HG03108 (cell line): ENCODE measurements around the gene MT1H.

Experiments used
- ATAC-seq: cut with Tn5 transposase; IDR thresholded peaks from one replicate; pipeline ENCODE4 v1.9.1; 2021; ENCODE audit warnings: moderate library complexity; ENCODE audit not compliant: unreplicated experiment

The MT1H gene

GRCh38 chr16:56684256-56684925 lies 14.8 kb downstream of the MT1H start:
- ATAC-seq = no peak

- ATAC-seq = no peak
Observed at GRCh38 chr16:56684926-56685590, 15.4 kb downstream of the MT1H start.

GRCh38 chr16:56686758-56687157 lies 17.1 kb downstream of the MT1H start:
- ATAC-seq = no peak

- ATAC-seq = no peak
Observed at GRCh38 chr16:56688762-56689161, 19.1 kb downstream of the MT1H start.

GRCh38 chr16:56689171-56689570 lies 19.6 kb downstream of the MT1H start:
- no peak for ATAC-seq

GRCh38 chr16:56690420-56691122 lies 21.0 kb downstream of the MT1H start:
- no peak for ATAC-seq

DNA sequence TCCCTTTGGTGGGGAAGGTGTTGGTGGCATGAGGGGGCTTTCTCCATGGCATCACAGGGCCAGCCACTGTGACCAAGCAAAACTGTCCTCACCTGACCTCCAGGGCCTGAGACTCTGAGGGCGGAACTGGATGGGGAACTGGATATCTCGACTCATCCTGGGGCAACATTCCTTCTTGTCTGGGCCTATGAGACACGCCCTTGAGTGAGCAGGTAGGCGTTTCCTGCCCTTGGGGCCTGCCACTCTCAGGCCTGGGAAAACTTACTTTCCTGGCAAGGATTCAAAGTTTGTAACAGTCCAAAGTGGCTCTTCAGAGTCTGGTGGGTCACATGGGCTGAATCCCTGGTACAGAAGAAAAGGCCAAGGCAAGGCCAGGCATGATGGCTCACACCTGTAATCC lies 22.3 kb downstream of the MT1H start:
- no peak for ATAC-seq

- no peak for ATAC-seq
Observed at GRCh38 chr16:56695246-56695645, 25.6 kb downstream of the MT1H start.

GRCh38 chr16:56697456-56698155 lies 28.0 kb downstream of the MT1H start:
- no peak for ATAC-seq

DNA sequence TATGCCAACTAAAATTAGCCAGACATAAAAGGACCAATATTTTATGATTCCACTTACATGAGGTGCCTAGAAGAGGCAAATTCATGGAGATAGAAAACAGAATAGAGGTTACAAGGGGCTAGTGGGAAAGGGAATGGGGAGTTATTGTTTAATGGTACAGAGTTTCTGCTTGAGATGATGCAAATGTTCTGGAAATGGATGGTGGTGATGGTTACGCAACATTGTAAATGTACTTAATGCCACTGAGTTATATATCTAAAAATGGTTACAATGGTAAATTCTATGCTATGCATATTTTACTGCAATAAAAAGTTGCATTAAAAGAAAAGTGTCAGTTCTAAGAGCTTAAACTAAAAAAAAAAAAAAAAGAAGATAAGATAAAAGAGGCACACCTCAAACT lies 30.6 kb downstream of the MT1H start:
- no peak for ATAC-seq

DNA sequence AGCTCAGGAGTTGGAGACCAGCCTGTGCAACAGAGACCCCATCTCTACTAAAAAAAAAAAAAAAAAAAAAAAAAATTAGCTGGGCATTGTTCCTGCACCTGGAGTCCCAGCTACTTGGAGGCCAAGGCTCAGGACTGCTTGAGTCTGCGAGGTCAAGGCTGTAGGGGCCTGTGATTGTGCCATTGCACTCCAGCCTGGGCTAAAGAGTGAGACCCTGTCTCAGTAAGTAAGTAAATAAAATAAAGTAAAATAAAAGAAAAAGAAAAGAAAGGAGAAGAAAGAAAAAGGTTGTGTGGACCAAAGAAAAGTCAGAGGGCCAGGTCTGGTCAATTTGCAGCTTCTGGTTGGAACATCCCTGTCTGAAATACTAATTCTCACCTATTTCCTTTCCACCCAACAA lies 31.0 kb downstream of the MT1H start:
- ATAC-seq = no peak

GRCh38 chr16:56701534-56701933 lies 31.9 kb downstream of the MT1H start:
- ATAC-seq = no peak

DNA sequence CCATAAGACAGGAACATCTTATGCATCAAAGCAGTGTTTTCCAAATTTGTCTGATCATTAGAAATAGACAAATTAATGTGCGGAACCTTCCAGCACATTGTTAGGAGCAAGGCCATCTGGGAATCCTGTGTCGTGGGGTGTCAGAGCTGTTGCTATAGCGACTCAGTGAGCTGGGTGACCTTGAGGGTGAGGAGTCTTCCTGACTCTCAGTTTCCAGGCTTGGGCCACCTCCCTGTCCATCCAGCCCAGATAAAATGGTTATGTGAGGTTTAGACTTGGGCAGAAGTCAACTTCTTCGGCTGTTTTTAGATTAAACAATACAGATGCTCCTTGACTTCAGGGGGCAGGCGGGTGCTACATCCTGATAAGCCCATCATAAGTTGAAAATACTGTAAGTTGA lies 33.2 kb downstream of the MT1H start:
- ATAC-seq = no peak

GRCh38 chr16:56708525-56709442 lies 39.2 kb downstream of the MT1H start:
- no peak for ATAC-seq

GRCh38 chr16:56709443-56710040 lies 39.9 kb downstream of the MT1H start:
- ATAC-seq = no peak

GRCh38 chr16:56710181-56710737 lies 40.6 kb downstream of the MT1H start:
- no peak for ATAC-seq

DNA sequence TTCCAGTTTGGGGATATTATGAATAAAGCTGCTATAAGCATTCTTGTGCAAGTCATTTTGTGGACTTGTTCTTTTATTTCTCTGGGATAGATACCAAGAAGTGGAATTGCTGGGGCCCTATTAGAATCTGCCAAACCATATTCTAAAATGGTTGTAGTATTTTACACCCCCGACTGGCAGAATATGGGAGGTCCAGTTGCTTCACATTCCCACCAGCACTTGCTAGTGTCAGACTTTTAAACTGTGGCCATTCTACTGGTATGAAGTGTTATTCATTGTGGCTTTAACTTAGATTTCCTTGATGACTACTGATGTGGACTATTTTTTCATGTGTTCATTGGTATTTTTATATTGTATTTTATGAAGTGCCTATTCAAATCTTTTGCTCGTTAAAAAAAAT lies 42.2 kb downstream of the MT1H start:
- ATAC-seq = no peak

- ATAC-seq = no peak
Observed at GRCh38 chr16:56713794-56714193, 44.2 kb downstream of the MT1H start.

DNA sequence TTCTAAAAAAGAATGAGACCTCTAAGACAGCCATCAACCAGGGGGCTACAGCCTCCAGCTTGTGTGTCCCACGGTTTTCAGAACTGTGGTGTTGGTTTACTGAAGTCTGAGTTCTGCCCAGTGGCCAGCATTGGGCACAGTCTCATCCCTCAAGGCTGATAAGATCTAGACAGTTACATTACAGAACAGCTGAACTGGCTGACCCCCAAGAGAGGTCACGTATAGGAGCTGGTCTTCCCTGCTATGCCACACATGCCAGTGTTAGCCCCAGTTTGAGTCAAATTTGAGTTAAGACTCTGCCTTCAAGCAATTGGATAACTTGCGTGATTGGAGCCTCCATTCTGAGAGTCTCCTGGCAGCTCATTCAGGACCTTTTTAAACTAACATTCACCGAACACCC lies 45.5 kb downstream of the MT1H start:
- ATAC-seq = no peak

DNA sequence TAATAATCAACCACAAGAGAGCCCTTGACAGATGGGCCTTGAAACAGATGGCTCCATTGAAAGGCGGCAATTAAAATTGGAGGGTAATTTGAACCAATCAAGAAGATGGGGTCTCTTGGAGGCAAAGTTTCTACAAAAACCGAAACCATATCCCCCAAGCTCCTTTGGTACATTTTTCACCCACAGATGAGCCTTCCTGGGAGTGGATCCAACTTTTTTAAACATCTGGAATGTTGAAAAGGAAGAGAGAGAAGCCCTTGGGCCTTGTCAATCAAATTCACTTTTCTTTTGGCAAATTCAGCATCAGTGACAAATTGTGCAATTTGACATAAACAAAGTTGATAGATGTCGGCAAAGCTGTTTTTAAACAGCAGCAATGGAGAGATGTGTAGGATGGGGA lies 47.1 kb downstream of the MT1H start:
- ATAC-seq = no peak
